GM21786 (cell line): ENCODE measurements around the gene GORAB.

Experiments used
- ATAC-seq: cut with Tn5 transposase; IDR thresholded peaks from one replicate; pipeline ENCODE4 v1.9.1; 2021; ENCODE audit not compliant: unreplicated experiment

Gene GORAB

GRCh38 chr1:170590921-170591705 lies 59.1 kb downstream of the GORAB start:
- ATAC-seq = no peak

GRCh38 chr1:170592591-170593111 lies 60.7 kb downstream of the GORAB start:
- no peak for ATAC-seq

GRCh38 chr1:170593173-170594011 lies 61.4 kb downstream of the GORAB start:
- ATAC-seq = no peak

GRCh38 chr1:170594066-170594626 lies 62.2 kb downstream of the GORAB start:
- no peak for ATAC-seq

GRCh38 chr1:170596701-170597100 lies 64.7 kb downstream of the GORAB start:
- no peak for ATAC-seq

GRCh38 chr1:170598618-170599017 lies 66.7 kb downstream of the GORAB start:
- no peak for ATAC-seq

- ATAC-seq = no peak
These were observed 67.1 kb downstream of the GORAB start for GRCh38 chr1:170599033-170599432.

- no peak for ATAC-seq
These were observed 69.9 kb downstream of the GORAB start for GRCh38 chr1:170601866-170602265.
